Superior temporal gyrus (tissue), 1 donor: ENCODE results near the gene TOPAZ1.

ENCODE experiments used
- DNase-seq: peaks from one replicate; pipeline ENCODE4 v3.0.0-alpha.2; 2016; ENCODE audit errors: extremely low spot score

Gene TOPAZ1

GRCh38 chr3:44242721-44243120, 1.0 kb downstream of the TOPAZ1 start:
- DNase-seq = no peak

GRCh38 chr3:44248152-44248551, 6.5 kb downstream of the TOPAZ1 start:
- DNase-seq = no peak

DNA sequence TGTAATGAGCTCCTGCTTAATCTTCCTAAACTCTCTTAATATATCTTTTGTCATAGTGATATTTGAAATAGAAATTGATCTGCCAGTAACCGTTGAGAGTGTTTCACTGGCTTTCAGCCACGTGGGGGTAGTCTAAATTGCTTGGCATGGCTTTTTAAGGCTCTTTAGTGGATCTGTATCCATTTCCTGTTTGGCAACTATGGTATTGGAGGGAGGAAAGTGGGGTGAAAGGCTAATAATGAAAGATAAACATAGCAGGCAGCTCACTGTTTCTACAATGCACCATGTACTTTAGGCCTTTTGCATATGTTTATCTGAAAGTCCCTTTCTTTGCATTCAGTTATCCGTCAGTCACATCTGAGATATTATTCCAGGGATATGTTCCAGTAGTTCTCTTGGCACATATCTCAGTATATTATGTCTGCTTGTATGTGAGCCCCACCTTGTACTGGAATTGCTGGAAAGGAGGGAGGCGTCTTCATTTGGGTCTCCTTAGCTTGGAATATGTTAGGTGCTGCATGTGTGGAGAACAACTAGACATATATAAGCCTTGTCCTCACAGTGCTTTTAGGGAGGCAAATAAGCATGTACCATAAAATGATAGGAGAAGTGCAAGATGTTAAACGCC, 10.8 kb downstream of the TOPAZ1 start:
- DNase-seq = no peak

GRCh38 chr3:44259404-44259803, 17.7 kb downstream of the TOPAZ1 start:
- no peak for DNase-seq

DNA sequence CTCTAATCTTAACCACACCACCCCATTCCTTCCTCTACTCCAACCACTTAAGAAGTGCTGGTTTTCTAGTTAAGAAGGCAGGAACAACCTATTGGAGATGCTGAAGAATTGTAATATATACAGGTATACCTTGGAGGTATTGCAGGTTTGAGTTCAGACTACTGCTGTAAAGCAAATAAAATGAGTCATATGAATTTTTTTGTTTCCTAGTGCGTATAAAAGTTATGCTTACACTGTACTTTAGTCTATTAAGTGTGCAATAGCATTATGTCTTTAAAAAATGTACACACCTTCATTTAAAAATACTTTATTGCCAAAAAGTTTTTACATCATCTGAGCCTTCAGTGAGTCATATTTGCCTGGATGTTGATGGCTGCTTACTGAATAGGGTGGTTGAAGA, 22.5 kb downstream of the TOPAZ1 start:
- DNase-seq = no peak

GRCh38 chr3:44265815-44266214, 24.1 kb downstream of the TOPAZ1 start:
- DNase-seq = no peak

DNA sequence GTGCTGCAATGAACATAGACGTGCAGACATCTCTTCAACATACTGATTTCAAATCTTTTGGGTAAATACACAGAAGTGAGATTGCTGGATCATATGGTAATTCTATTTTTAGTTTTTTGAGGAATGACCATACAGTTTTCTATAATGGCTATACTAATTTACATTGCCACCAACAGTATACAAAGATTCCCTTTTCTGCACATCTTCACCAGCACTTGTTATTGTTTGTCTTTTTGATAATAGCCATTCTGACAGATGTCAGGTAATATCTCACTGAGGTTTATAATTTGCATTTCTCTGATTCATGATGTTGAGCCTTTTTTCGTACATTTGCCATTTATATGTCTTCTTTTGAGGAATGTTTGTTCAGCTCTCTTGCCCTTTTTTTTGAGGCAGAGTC, 30.5 kb downstream of the TOPAZ1 start:
- no peak for DNase-seq

DNA sequence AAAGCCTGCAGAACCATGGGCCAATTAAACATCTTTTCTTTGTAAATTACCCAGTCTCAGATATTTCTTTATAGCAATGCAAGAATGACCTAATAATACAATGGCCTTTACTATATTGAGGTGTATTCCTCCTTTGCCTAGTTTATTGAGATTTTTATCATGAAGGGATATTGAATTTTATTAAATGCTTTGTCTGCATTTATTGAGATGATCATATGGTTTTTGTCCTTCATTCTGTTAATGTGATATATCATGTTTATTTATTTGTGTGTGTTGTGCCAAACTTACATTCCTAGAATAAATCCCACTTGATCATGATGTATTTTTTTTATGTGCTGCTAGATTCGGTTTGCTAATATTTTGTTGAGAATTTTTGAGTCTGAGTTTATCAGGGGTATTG, 36.2 kb downstream of the TOPAZ1 start:
- no peak for DNase-seq

- no peak for DNase-seq
Measured at GRCh38 chr3:44280077-44280476, 38.4 kb downstream of the TOPAZ1 start.

DNA sequence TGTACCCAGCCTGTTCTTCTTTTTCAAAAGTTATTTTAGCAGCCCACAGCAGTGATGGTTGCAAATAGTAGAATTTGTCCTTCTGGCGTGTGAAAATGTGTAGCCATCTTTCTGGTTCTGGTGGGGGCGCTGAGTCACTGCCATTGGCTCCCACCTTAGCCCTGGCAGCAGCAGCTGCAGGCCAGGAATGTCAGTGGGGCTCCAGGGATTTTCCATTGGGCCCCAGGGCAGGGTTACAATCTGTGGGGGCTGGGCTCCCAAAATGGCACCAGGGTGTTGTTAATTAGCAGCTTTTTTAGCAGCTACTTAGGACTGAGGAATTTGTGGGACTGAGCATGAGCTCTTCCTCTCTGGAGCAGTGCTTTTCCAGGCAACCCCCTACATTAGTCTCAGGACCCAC, 38.9 kb downstream of the TOPAZ1 start:
- no peak for DNase-seq

DNA sequence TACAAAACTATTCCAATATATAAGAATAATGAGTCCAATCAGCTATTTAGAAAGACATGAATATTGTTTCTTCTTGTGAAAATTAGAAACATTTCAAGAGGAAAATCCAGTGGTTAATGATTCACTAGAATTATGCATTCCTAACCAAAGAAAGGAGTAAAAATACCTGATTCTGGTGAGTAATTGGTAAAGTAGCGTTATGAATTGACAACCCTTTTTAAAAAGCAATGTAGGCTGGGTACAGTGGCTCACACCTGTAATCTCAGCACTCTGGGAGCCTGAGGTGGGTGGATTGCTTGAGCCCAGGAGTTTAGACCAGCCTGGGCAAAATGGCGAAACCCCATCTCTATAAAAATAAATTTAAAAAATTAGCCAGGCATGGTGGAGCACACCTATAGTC, 43.3 kb downstream of the TOPAZ1 start:
- no peak for DNase-seq

DNA sequence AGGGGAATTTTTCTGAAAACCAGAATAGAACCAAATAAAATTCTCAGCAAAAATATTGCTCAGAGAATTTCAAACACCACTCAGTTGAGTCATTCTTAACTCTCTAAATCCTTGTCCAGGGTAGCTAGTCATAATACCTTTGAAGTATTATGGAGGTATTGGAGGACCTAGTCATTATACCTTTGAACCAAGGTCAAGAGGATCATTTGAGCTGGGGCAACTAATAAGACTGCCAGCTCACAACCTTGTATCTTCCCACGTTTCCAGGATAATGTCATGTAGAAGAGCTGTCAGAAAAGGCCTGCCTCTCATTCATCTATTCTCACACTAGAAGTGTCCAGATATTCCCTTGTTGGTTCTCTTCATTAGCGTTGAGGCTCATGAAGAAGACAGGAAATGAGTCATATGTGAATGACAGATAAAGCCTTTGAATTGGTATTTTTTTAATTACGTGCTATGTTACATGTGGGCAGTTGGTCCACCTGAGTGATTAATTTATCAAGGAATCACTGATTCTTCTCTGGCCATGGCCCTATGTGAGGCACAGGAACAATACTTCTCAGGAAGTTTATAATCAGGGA, 48.3 kb downstream of the TOPAZ1 start:
- DNase-seq = no peak

DNA sequence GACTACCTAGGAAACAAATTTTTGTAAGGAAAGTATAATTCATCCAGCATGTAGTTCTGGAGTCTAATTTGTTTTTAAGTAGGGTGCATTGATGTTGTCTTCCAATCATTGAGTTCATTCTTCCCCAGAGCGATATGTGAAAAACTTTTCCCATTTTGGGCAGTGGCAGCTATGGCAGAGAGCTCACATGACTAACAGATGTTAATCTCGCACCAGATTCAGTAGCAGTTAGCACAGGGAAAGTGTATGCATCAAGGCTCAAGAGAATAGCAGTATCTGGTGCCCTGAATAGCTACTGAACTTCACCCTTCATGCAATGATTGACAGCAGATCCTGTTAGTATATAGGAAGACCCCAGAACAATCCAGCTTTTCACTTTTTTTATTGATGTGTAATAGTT, 50.6 kb downstream of the TOPAZ1 start:
- no peak for DNase-seq

- DNase-seq = no peak
Measured at GRCh38 chr3:44292947-44293346, 51.3 kb downstream of the TOPAZ1 start.

- no peak for DNase-seq
Measured at GRCh38 chr3:44297255-44297654, 55.6 kb downstream of the TOPAZ1 start.

GRCh38 chr3:44301746-44302145, 60.1 kb downstream of the TOPAZ1 start:
- no peak for DNase-seq

DNA sequence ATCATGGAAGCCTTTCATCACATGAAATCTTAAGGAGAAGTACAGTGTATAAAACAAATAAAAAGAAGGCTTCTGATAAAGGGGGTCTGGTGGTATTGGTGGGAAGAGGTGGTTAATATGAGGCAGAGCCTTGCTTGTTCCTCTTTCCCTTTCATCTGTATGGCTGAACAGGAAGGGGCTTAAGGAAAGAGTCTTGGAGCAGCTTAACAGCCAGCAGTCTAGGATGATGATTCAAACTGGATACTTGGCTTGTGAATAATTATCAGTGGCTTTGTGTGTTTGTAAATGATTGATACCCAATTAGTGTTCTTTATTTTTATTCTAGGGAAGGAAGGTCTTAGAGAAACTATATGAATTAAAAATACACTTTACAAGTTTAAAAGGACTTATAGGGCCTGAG, 67.8 kb downstream of the TOPAZ1 start:
- no peak for DNase-seq

- no peak for DNase-seq
Measured at GRCh38 chr3:44318891-44319311, 77.2 kb downstream of the TOPAZ1 start.

DNA sequence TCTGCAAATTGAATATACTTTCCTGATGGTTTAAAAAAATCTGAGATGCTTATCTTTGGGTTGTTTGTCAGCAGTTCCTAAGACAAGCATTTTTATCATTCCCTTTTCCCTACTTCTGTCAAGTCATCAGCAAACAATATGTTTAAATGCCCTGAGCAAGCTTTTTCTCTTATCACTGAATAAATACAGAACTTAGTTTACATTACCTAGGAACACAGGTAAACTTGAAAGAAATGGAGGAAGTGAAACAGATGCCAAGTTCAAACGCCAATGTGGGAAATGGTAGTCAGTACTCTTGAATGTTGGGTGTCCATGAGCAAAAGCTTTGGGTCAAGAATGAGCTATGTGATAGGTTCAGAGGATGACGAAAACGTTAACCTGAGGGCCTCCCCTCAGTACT, 79.6 kb downstream of the TOPAZ1 start:
- DNase-seq = no peak

DNA sequence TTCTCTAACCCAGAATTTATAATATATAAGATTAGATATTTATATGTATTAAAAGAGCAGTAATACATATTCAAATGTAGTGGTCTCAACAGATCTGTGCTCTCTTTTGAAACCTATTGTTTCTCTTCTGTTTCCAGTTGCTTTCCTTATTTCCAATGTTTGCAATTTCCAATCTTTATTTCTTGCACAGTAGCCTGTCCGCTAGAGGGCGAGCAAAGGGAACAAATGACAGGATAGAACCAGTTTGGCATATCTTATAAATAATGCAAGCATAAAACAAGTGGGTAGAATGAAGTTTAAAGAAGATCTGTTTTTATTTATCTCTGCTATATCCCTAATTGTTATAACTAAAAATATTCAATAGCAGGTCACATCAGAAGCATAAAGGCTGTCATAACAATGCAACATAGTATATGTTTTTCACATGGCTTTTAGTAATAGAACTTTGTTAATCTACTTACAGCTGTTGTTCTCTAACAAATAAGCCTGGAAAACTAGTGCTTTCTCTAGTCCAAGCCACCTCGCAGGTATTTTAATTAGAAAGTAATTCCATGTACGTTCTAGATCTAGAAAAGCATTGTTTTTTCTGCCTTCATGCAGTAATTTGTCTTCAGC, 81.8 kb downstream of the TOPAZ1 start:
- peak; percentile 87 for DNase-seq

- no peak for DNase-seq
Measured at GRCh38 chr3:44324584-44324983, 82.9 kb downstream of the TOPAZ1 start.

DNA sequence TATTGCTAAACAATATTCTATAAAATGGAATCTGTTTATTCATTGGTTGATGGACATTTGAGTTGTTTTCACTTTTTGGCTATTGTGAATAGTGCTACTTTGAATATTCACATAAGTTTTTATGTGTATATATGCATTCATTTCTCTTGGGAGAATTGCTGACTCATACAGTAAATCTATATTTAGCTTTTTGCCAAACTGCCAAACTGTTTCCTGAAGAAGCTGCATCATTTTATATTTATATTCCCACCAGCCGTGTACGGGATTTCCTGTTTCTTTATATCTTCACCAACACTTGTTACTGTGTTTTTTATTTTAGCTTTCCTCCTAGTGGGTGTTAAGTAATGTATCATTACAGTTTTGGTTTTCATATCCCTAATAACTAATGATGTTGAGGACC, 84.3 kb downstream of the TOPAZ1 start:
- DNase-seq = no peak

DNA sequence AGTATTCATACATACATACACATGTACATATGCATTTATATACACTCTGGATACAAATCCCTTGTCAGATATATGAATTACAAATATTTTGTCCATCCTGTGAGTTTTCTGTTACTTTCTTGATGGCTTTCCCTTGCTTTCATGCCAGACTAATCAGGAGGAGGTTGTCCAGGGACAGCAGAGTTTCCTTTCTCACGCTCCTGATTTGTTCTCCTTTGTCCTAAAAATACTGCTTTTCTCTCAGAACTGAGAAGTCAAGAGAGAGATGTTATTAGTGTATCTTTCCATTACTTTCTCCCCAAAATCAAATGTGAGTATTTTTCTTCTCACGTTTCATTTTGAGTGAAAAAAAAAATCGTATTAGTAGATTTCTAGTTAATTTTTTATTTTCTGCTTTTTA, 84.8 kb downstream of the TOPAZ1 start:
- no peak for DNase-seq

DNA sequence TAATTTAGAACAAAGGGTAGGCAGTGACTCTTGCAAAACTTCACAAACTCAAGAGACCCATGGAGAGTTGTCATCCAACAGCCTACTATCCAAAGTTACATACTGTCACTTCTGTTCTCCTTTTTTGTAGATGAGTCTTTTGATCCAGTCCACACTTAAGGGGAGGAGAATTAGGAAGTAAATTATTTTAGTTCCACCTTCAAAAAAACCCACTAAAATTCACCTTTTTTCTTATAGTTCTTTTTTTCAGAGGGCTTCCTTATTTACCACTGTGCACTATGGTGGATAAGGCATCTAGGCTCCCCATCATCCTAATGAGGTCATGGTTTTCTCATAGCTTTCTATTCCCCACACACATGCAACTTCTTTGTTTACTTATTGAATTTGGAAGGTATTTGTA, 88.3 kb downstream of the TOPAZ1 start:
- no peak for DNase-seq
